Stimulated activated effector memory CD8-positive, alpha-beta T cell treated with anti-CD3 and anti-CD28 coated beads, Interleukin-12 subunit alpha, Interleukin-12 subunit beta, amount 100 ng/mL, for 72 hours (primary cell): ENCODE results near the gene DPY30.

Experiments
- ATAC-seq: fragments of 150-1000 bp; cut with Tn5 transposase; 2 replicates; pipeline ENCODE4 v1.10.0; 2021
- DNase-seq, 2 donors: peaks; one replicate each; pipeline ENCODE4 v3.0.0; 2021 to 2022; ENCODE audit warnings: low spot score in 2 of 2
- H3K27ac Mint-ChIP-seq: one replicate; pipeline ENCODE4 v1.8.0; 2022; ENCODE audit warnings: mild to moderate bottlenecking, mixed read lengths
- H3K36me3 Mint-ChIP-seq: one replicate; pipeline ENCODE4 v1.8.0; 2022; ENCODE audit warnings: mild to moderate bottlenecking, mixed read lengths
- H3K4me1 Mint-ChIP-seq: one replicate; pipeline ENCODE4 v1.8.0; 2022; ENCODE audit warnings: mixed read lengths
- H3K4me3 Mint-ChIP-seq: one replicate; pipeline ENCODE4 v1.8.0; 2022; ENCODE audit warnings: mild to moderate bottlenecking, mixed read lengths
- H3K9me3 Mint-ChIP-seq: one replicate; pipeline ENCODE4 v1.8.0; 2022; ENCODE audit warnings: mixed read lengths

The DPY30 gene

DNA sequence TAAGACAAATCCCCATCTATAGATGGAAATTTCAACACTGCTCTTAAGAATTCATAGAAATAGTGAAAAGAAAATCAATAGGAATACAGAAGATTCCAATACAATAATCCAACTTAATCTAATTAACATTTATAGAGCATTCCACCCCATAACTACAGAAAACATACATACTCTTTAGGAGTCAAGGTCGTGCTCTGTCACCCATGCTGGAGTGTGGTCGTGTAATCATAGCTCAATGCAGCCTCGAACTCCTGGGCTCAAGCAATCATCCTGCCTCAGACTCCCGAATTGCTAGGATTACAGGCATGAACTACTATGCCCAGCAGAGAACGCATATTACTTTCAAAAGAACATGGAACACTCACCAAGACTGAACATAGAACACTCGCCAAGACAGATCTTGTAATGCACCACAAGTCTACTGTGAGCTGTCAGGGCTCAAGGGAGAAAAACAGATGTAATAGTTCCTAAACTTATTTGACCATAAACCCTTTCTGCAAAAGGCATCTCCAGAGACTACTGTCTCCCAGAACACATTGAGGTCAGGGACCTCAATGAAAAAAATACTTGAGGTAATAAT lies 42.9 kb downstream of the DPY30 start:
- Mint-ChIP-seq H3K9me3 (no peaks in the 10 kb centered on the region), H3K27ac (peak overlapping the region; percentile 63), H3K4me1 (peaks cover 58% of the 10 kb centered on the region), H3K4me3 (no peak overlapping the region), H3K36me3 (peaks cover 9% of the 10 kb centered on the region)
- DNase-seq (no peak), ATAC-seq (no peak)

DNA sequence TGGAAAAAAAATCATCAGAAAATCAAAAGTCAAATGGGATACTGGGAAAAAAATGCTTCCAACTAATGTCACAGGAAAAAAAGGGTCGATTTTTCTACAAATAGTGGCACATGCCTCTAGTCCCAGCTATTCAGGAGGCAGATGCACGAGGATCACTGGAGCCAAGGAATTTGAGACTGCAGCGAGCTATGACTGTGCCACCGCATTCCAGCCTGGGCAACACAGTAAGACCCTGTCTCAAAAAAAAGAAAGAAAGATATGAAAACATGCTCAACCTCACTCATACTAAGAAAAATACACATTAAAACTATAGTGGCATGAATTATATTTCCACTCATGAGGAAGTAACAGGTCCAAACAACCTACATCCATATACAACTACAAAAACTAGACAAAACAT lies 46.7 kb downstream of the DPY30 start:
- Mint-ChIP-seq H3K27ac (peak overlapping the region; percentile 21), H3K9me3 (no peaks in the 10 kb centered on the region), H3K36me3 (peaks cover 14% of the 10 kb centered on the region), H3K4me1 (peaks cover 40% of the 10 kb centered on the region), H3K4me3 (no peak overlapping the region)
- DNase-seq = no peak
- no peak for ATAC-seq

DNA sequence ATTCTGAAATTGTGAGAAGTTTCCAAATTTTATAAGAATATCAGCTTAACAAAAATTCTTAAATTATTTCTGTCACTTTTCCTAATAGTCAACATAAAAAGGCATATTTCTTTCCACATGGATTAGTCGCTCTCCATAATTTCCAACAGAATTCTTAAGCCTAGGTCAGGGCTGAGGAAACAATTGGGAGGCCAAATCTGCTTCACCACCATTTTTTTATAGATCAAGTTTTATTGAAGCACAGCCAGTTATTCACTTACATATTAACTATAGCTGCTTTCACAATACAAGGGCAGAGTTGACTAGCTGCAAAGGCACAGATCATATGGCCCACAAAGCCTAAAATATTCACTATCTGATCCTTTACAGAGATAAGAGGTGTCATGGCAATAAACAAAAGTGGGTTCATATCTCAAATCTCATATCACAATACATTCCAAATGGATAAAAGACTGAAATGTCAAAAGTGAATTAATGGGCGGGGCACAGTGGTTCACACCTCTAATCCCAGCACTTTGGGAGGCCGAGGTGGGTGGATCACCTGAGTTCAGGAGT lies 47.5 kb downstream of the DPY30 start:
- ATAC-seq (no peak), DNase-seq (no peak)
- peaks cover 37% of the 10 kb centered on the region for H3K4me1 Mint-ChIP-seq

DNA sequence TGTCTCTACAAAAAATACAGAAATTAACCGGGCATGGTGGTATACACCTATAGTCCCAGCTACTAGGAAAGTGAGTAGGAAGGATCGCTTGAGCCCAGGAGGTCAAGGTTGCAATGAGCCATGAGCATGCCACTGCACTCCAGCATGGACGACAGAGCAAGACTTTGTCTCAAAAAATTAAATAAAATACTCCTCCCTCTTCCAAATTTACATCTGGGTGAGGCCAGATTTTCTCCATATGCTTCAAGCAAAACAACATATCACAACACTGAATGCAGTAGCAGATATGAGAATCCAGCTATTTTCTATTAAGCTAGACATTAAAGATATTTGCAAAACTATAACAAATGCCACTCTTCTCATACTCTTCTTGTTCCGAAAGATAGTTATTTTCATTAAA lies 49.7 kb downstream of the DPY30 start:
- ATAC-seq = no peak
- no peak for DNase-seq
- Mint-ChIP-seq H3K36me3 (peaks cover 14% of the 10 kb centered on the region), H3K27ac (no peak overlapping the region), H3K4me1 (peaks cover 22% of the 10 kb centered on the region), H3K9me3 (no peaks in the 10 kb centered on the region), H3K4me3 (no peak overlapping the region)

More for the DNA sequence above, 47.5 kb downstream of the DPY30 start:
- Mint-ChIP-seq H3K27ac (no peak overlapping the region), H3K9me3 (no peaks in the 10 kb centered on the region), H3K4me3 (no peak overlapping the region), H3K36me3 (peaks cover 14% of the 10 kb centered on the region)

DNA sequence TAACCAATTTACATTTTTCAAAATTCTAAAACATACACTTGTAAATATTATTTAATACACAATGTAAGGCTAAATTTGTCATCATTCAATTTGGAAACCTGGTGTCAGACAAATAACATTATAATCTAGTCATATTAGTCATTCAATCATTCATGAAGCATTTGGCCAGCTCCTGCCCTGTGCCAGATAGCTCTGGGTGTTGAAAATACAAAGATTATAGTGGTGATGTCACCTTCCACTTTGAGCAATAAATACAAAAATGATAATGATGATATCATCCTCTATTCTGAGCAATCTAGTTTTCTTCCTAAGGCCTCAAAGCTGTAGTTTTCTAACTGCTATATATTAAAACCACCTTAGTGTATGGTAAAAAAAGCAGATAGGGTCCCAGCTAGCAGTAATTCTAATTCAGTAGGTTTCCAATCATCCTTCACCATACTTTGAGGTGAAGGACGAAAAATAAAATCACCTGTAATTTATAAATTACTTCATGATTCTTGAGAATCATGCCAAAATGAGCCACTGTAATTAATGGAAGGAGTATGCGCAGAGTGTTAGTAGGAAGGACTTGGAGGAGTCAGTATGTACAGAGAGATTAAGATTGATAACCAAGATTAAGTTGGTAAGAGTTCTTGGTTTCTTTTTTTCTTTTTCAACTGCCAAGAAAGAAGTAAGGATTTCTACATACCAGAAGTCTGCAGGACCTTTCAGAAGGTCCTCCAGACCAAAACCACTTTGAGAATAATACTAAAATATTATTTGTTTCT lies 52.0 kb downstream of the DPY30 start:
- Mint-ChIP-seq H3K36me3 (peaks cover 22% of the 10 kb centered on the region), H3K27ac (no peak overlapping the region), H3K9me3 (no peaks in the 10 kb centered on the region), H3K4me1 (peaks cover 21% of the 10 kb centered on the region), H3K4me3 (no peak overlapping the region)
- ATAC-seq (peak; percentile 93), DNase-seq (no peak)

DNA sequence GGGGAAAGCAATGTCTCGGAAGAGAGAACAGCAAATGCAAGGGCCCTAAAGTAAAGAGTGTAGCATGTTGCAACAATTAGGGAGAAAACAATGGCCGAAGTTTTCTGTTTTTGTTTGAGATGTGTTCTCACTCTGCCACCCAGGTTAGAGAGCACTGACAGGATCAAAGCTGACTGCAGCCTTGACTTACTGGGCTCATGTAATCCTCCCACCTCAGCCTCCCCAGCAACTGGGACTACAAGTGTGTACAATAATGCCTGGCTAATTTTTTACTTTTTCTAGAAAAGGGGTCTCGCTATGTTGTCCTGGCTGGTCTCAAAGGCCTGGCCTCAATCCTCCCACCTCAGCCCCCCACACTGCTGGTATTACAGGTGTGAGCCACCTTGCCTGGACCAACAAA lies 52.7 kb downstream of the DPY30 start:
- Mint-ChIP-seq H3K9me3 (no peaks in the 10 kb centered on the region), H3K4me1 (peaks cover 22% of the 10 kb centered on the region), H3K27ac (no peak overlapping the region), H3K36me3 (peaks cover 18% of the 10 kb centered on the region), H3K4me3 (no peak overlapping the region)
- ATAC-seq (no peak), DNase-seq (no peak)

DNA sequence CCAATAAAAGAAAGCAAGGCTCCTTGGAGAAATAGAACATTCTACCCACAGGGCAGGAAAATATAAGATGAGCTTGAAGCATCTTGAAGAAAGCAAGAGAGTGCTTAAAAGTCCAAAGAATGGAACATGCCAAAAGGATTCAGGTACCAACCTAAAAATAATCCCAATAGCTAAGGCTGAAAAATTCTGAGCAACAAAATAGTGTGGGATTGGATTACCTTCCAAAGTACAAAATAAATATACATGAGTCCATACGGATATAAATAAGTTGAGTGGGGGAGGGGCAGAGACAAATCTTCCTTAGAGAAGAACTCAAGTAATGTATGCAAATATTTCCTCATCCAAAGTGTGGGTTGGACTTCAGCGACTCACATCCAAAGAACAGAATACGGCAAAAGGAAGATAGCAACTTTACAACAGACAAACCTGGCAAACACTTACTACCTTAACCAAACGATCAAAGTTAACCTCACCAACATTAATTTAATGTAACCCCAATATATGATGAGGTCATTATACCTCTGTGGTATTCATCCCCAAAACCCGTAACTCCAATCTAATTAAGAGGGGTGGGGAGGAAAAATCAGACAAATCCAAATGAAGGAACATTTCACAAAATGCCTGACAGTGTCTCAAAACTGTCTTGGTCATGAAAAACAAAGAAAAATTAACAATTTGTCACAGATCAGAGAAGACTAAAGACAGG lies 55.7 kb downstream of the DPY30 start:
- no peak for DNase-seq

DNA sequence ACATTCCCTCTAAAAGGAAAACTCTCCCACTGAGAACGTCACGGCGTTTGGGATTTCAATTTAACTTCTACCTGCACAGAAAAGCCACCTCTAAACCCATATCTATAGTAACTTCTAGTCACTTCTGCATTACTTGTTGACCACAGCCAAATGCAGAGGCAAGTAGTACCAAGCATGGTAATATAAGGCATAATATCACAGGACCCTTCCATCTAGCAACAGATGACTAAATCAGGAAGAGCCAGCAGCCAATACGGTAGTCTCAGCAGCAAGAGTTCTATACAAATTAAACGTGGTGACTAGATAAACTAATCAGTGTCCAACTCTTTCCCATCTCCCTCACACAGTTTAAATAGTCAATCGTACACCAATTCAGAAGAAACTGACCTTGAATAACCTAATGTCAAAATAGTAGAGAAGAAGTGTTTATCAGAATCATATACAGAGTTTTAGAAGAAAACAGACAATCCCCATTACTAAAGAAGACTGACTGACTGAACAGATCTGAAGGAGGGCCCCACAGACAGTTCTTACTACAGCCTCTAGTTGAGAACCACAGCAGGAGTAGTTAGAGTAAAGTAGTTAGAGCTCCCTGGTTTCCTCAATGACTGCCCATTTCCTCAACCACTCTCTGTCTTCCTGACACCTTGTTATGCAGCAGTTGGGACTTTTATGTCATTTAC lies 58.8 kb downstream of the DPY30 start:
- H3K27ac Mint-ChIP-seq = peak overlapping the region; percentile 32

More for the DNA sequence above, 55.7 kb downstream of the DPY30 start:
- H3K27ac Mint-ChIP-seq = no peak overlapping the region
- no peak overlapping the region for H3K4me3 Mint-ChIP-seq
- H3K4me1 Mint-ChIP-seq = peaks cover 33% of the 10 kb centered on the region
- peaks cover 13% of the 10 kb centered on the region for H3K36me3 Mint-ChIP-seq
- H3K9me3 Mint-ChIP-seq = no peaks in the 10 kb centered on the region
- no peak for ATAC-seq

GRCh38 chr2:31979956-31980355 lies 59.6 kb downstream of the DPY30 start:
- peaks cover 14% of the 10 kb centered on the region for H3K36me3 Mint-ChIP-seq
- DNase-seq = no peak
- ATAC-seq = no peak
- H3K4me1 Mint-ChIP-seq = peaks cover 36% of the 10 kb centered on the region
- no peak overlapping the region for H3K4me3 Mint-ChIP-seq
- no peaks in the 10 kb centered on the region for H3K9me3 Mint-ChIP-seq
- H3K27ac Mint-ChIP-seq = no peak overlapping the region

More for the DNA sequence above, 58.8 kb downstream of the DPY30 start:
- no peak overlapping the region for H3K4me3 Mint-ChIP-seq
- DNase-seq = no peak
- H3K4me1 Mint-ChIP-seq = peaks cover 36% of the 10 kb centered on the region
- peaks cover 13% of the 10 kb centered on the region for H3K36me3 Mint-ChIP-seq
- ATAC-seq = peak; percentile 96
- no peaks in the 10 kb centered on the region for H3K9me3 Mint-ChIP-seq

GRCh38 chr2:31979018-31979417 lies 60.6 kb downstream of the DPY30 start:
- H3K27ac Mint-ChIP-seq = no peak overlapping the region
- no peak overlapping the region for H3K4me3 Mint-ChIP-seq
- H3K9me3 Mint-ChIP-seq = no peaks in the 10 kb centered on the region
- DNase-seq (no peak), ATAC-seq (no peak)
- peaks cover 14% of the 10 kb centered on the region for H3K36me3 Mint-ChIP-seq
- H3K4me1 Mint-ChIP-seq = peaks cover 32% of the 10 kb centered on the region

DNA sequence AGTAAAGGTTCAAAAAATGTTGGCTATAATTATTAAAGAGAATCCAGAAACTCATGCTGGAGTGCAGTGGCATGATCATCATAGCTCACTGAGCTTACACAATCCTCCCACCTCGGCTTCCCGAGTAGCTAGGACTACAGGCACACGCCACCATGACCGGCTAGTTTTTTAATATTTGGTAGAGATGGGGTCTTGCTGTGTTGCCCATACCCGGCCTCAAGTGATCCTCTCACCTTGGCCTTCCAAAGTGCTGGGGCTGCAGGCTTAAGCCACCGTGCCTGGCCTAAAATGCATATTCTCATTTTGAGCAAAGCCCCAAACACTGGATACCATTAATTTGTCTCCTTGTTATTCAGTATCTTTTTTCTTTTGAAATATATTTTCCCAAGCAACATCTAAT lies 61.2 kb downstream of the DPY30 start:
- Mint-ChIP-seq H3K9me3 (no peaks in the 10 kb centered on the region), H3K4me1 (peaks cover 29% of the 10 kb centered on the region), H3K27ac (no peak overlapping the region), H3K36me3 (peaks cover 8% of the 10 kb centered on the region), H3K4me3 (no peak overlapping the region)
- DNase-seq (no peak), ATAC-seq (no peak)
